GM23338 (cell line): ENCODE results near the gene DCBLD2. TPM values are rescaled to one million over a fixed set of nuclear protein-coding genes. Genes with fewer than 3 reads are reported as not detected.

ENCODE experiments used
- ATAC-seq: fragments of 200-7000 bp; cut with Tn5 transposase; 3 replicates; pipeline ENCODE4 v1.9.1; 2020
- DNase-seq: peaks from one replicate; pipeline ENCODE4 v3.0.0-alpha.2; 2015; ENCODE audit warnings: low spot score
- H2AFZ ChIP-seq: fragments of 200-600 bp; sonication (generic); 2 replicates; pipeline ENCODE4 v1.8.0; 2016; ENCODE audit warnings: antibody characterized with exemption, mild to moderate bottlenecking, moderate library complexity
- H3F3A ChIP-seq: fragments of 200-600 bp; sonication (generic); replicated peaks from 2 replicates; pipeline ENCODE4 v1.8.0; 2017; ENCODE audit warnings: antibody characterized with exemption, mixed run types, low read depth
- H3K27ac ChIP-seq: fragments of 200-600 bp; sonication (generic); 2 replicates; pipeline ENCODE4 v1.6.1; 2016; ENCODE audit warnings: low read depth
- H3K27me3 ChIP-seq: fragments of 200-600 bp; sonication (generic); 2 replicates; pipeline ENCODE4 v1.8.0; 2016; ENCODE audit warnings: mild to moderate bottlenecking, mixed run types, moderate library complexity; ENCODE audit not compliant: insufficient read depth
- H3K36me3 ChIP-seq: fragments of 200-600 bp; sonication (generic); 2 replicates; pipeline ENCODE4 v1.8.0; 2016; ENCODE audit warnings: mild to moderate bottlenecking; ENCODE audit not compliant: insufficient read depth
- H3K4me1 ChIP-seq: fragments of 200-600 bp; sonication (generic); 2 replicates; pipeline ENCODE4 v1.8.0; 2016; ENCODE audit warnings: mild to moderate bottlenecking, moderate library complexity; ENCODE audit not compliant: insufficient read depth
- H3K4me2 ChIP-seq: fragments of 200-600 bp; sonication (generic); 2 replicates; pipeline ENCODE4 v1.7.1; 2017; ENCODE audit warnings: mixed run types
- H3K4me3 ChIP-seq: fragments of 200-600 bp; sonication (generic); 2 replicates; pipeline ENCODE4 v1.6.1; 2016; ENCODE audit warnings: mixed run types
- H3K79me2 ChIP-seq: fragments of 200-600 bp; sonication (generic); replicated peaks from 2 replicates; pipeline ENCODE4 v1.8.0; 2017; ENCODE audit warnings: mild to moderate bottlenecking; ENCODE audit not compliant: insufficient read depth
- H3K9me2 ChIP-seq: fragments of 200-600 bp; sonication (generic); 2 replicates; pipeline ENCODE4 v1.8.0; 2017; ENCODE audit not compliant: insufficient read depth
- H4K20me1 ChIP-seq: fragments of 200-600 bp; sonication (generic); replicated peaks from 2 replicates; pipeline ENCODE4 v1.8.0; 2017; ENCODE audit warnings: mild to moderate bottlenecking; ENCODE audit not compliant: insufficient read depth
- H3K27ac Mint-ChIP-seq: 2 replicates; pipeline ENCODE4 v1.8.0; 2020; ENCODE audit warnings: inconsistent platforms, mild to moderate bottlenecking, moderate library complexity, mixed read lengths
- H3K27me3 Mint-ChIP-seq: 3 replicates; pipeline ENCODE4 v1.8.0; 2022; ENCODE audit warnings: low read depth, mild to moderate bottlenecking, moderate library complexity, mixed read lengths, inconsistent platforms; ENCODE audit not compliant: insufficient read depth, poor library complexity
- H3K36me3 Mint-ChIP-seq: 3 replicates; pipeline ENCODE4 v1.8.0; 2021; ENCODE audit warnings: low read depth, mild to moderate bottlenecking, inconsistent platforms, moderate library complexity, mixed read lengths
- H3K4me1 Mint-ChIP-seq: 3 replicates; pipeline ENCODE4 v1.8.0; 2020; ENCODE audit warnings: mild to moderate bottlenecking, inconsistent platforms, mixed read lengths
- H3K4me3 Mint-ChIP-seq: 3 replicates; pipeline ENCODE4 v1.8.0; 2021; ENCODE audit warnings: moderate library complexity, mild to moderate bottlenecking, inconsistent platforms, mixed read lengths
- H3K9me3 Mint-ChIP-seq: 3 replicates; pipeline ENCODE4 v1.8.0; 2020; ENCODE audit warnings: moderate library complexity, mild to moderate bottlenecking, inconsistent platforms, mixed read lengths
- EZH2 ChIP-seq: fragments of 200-600 bp; sonication (generic); IDR thresholded peaks from one replicate; pipeline ENCODE4 v1.8.0; 2017; ENCODE audit warnings: antibody characterized with exemption, mild to moderate bottlenecking, low read depth; ENCODE audit not compliant: unreplicated experiment
- EZH2phosphoT487 ChIP-seq: fragments of 200-600 bp; sonication (generic); IDR thresholded peaks from one replicate; pipeline ENCODE4 v1.8.1; 2018; ENCODE audit warnings: antibody characterized with exemption; ENCODE audit not compliant: unreplicated experiment
- JUNB ChIP-seq: IDR thresholded peaks from one replicate; pipeline ENCODE4 v1.6.1; 2016; ENCODE audit warnings: antibody characterized with exemption; ENCODE audit not compliant: unreplicated experiment
- REST ChIP-seq: IDR thresholded peaks from one replicate; pipeline ENCODE4 v1.6.1; 2018; ENCODE audit warnings: antibody characterized with exemption; ENCODE audit not compliant: unreplicated experiment
- STAT1 ChIP-seq: IDR thresholded peaks from one replicate; pipeline ENCODE4 v1.6.1; 2016; ENCODE audit warnings: antibody characterized with exemption; ENCODE audit not compliant: unreplicated experiment
- polyA plus RNA-seq: library from polyadenylated mRNA; unstranded; fragments of >200 nt; fragmentation: Nextera tagmentation; extraction: Ambion mirVana; gene quantifications from 2 replicates; pipeline ENCODE4 v1.2.1, GENCODE V29; 2016
- total RNA-seq: library from RNA; depleted of rRNA; stranded (reverse); fragments of >200 nt; shearing (Covaris generic); gene quantifications from 2 replicates; pipeline ENCODE4 v1.2.3, GENCODE V29; 2014
- TF ChIP-seq, protein P1 (sequence below): fragments of 250-450 bp; sonication (Bioruptor Pico); IDR thresholded peaks from 2 replicates; pipeline ENCODE4 v1.5.0; 2020; ENCODE audit warnings: mild to moderate bottlenecking, moderate library complexity
- TF ChIP-seq, protein P2 (sequence below), 2 experiments: fragments of 200-600 bp in 1 of 2; sonication (generic) in 1 of 2; conservative IDR thresholded peaks; 2 replicates each; pipeline versions ENCODE4 v1.5.1 to v1.6.1; 2016 to 2017; ENCODE audit warnings: antibody characterized with exemption in 2 of 2, low read depth in 2 of 2, mild to moderate bottlenecking in 2 of 2, moderate library complexity in 1 of 2

Gene DCBLD2
- total and polyA plus RNA-seq, 2 experiments from 2014 or later: 25.9 to 69.7 TPM

- no peak for TF ChIP-seq REST
- TF ChIP-seq EZH2: no peak
- TF ChIP-seq, protein P1, sequence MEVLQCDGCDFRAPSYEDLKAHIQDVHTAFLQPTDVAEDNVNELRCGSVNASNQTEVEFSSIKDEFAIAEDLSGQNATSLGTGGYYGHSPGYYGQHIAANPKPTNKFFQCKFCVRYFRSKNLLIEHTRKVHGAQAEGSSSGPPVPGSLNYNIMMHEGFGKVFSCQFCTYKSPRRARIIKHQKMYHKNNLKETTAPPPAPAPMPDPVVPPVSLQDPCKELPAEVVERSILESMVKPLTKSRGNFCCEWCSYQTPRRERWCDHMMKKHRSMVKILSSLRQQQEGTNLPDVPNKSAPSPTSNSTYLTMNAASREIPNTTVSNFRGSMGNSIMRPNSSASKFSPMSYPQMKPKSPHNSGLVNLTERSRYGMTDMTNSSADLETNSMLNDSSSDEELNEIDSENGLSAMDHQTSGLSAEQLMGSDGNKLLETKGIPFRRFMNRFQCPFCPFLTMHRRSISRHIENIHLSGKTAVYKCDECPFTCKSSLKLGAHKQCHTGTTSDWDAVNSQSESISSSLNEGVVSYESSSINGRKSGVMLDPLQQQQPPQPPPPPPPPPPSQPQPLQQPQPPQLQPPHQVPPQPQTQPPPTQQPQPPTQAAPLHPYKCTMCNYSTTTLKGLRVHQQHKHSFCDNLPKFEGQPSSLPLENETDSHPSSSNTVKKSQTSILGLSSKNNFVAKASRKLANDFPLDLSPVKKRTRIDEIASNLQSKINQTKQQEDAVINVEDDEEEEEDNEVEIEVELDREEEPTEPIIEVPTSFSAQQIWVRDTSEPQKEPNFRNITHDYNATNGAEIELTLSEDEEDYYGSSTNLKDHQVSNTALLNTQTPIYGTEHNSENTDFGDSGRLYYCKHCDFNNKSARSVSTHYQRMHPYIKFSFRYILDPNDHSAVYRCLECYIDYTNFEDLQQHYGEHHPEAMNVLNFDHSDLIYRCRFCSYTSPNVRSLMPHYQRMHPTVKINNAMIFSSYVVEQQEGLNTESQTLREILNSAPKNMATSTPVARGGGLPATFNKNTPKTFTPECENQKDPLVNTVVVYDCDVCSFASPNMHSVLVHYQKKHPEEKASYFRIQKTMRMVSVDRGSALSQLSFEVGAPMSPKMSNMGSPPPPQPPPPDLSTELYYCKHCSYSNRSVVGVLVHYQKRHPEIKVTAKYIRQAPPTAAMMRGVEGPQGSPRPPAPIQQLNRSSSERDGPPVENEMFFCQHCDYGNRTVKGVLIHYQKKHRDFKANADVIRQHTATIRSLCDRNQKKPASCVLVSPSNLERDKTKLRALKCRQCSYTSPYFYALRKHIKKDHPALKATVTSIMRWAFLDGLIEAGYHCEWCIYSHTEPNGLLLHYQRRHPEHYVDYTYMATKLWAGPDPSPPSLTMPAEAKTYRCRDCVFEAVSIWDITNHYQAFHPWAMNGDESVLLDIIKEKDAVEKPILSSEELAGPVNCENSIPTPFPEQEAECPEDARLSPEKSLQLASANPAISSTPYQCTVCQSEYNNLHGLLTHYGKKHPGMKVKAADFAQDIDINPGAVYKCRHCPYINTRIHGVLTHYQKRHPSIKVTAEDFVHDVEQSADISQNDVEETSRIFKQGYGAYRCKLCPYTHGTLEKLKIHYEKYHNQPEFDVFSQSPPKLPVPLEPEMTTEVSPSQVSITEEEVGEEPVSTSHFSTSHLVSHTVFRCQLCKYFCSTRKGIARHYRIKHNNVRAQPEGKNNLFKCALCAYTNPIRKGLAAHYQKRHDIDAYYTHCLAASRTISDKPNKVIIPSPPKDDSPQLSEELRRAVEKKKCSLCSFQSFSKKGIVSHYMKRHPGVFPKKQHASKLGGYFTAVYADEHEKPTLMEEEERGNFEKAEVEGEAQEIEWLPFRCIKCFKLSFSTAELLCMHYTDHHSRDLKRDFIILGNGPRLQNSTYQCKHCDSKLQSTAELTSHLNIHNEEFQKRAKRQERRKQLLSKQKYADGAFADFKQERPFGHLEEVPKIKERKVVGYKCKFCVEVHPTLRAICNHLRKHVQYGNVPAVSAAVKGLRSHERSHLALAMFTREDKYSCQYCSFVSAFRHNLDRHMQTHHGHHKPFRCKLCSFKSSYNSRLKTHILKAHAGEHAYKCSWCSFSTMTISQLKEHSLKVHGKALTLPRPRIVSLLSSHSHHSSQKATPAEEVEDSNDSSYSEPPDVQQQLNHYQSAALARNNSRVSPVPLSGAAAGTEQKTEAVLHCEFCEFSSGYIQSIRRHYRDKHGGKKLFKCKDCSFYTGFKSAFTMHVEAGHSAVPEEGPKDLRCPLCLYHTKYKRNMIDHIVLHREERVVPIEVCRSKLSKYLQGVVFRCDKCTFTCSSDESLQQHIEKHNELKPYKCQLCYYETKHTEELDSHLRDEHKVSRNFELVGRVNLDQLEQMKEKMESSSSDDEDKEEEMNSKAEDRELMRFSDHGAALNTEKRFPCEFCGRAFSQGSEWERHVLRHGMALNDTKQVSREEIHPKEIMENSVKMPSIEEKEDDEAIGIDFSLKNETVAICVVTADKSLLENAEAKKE (CRISPR knock-in tag): no peak
These were observed 105.2 kb downstream of the DCBLD2 start (continued) for GRCh38 chr3:98796334-98796733.

- DNase-seq: no peak
- H3K9me3 Mint-ChIP-seq: no peaks in the 10 kb centered on the region
- no peak overlapping the region for H2AFZ ChIP-seq
- no peaks in the 10 kb centered on the region for H4K20me1 ChIP-seq
- H3K36me3 ChIP-seq: no peaks in the 10 kb centered on the region
- no peak overlapping the region for H3K4me3 Mint-ChIP-seq
- H3K79me2 ChIP-seq: no peaks in the 10 kb centered on the region
- H3K9me2 ChIP-seq: no peaks in the 10 kb centered on the region
- H3K27ac Mint-ChIP-seq: no peak overlapping the region
- no peak overlapping the region for H3K27ac ChIP-seq
- no peaks in the 10 kb centered on the region for H3K27me3 Mint-ChIP-seq
- ATAC-seq: no peak
- no peak overlapping the region for H3K4me2 ChIP-seq
- no peaks in the 10 kb centered on the region for H3K27me3 ChIP-seq
- H3F3A ChIP-seq: no peaks in the 10 kb centered on the region
- no peak overlapping the region for H3K4me3 ChIP-seq
- H3K4me1 Mint-ChIP-seq: peaks cover 3% of the 10 kb centered on the region; the same call in 2 of the 3 replicates
- no peaks in the 10 kb centered on the region for H3K4me1 ChIP-seq
- H3K36me3 Mint-ChIP-seq: no peaks in the 10 kb centered on the region
- no peak for TF ChIP-seq JUNB
- no peak for TF ChIP-seq REST
- TF ChIP-seq EZH2phosphoT487: no peak
- TF ChIP-seq, protein P2, sequence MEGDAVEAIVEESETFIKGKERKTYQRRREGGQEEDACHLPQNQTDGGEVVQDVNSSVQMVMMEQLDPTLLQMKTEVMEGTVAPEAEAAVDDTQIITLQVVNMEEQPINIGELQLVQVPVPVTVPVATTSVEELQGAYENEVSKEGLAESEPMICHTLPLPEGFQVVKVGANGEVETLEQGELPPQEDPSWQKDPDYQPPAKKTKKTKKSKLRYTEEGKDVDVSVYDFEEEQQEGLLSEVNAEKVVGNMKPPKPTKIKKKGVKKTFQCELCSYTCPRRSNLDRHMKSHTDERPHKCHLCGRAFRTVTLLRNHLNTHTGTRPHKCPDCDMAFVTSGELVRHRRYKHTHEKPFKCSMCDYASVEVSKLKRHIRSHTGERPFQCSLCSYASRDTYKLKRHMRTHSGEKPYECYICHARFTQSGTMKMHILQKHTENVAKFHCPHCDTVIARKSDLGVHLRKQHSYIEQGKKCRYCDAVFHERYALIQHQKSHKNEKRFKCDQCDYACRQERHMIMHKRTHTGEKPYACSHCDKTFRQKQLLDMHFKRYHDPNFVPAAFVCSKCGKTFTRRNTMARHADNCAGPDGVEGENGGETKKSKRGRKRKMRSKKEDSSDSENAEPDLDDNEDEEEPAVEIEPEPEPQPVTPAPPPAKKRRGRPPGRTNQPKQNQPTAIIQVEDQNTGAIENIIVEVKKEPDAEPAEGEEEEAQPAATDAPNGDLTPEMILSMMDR (conservative IDR thresholded peaks at IDR 0.05; ENCODE audit: low read depth in 2 of 2): no peak
- TF ChIP-seq STAT1: no peak
These were observed 107.5 kb downstream of the DCBLD2 start for GRCh38 chr3:98793971-98794370.
